Measurements from ENCODE around the gene DUS2.

- TF ChIP-seq ZBTB17 (CRISPR knock-in tag; IDR thresholded peaks at IDR 0.05) (no peak), TRIM28 (IDR thresholded peaks at IDR 0.05) (no peak), TAF1 (IDR thresholded peaks at IDR 0.05; ENCODE audit: control insufficient read depth, extremely low read depth, insufficient read depth, low read length, severe bottlenecking) (no peak), CTCF (IDR thresholded peaks at IDR 0.05 in 2 of 3, conservative IDR thresholded peaks at IDR 0.05 in 1 of 3; ENCODE audit: insufficient read depth in 2 of 3, low read depth in 1 of 3, low read length in 3 of 3) (peak; percentile 52 to 63 (median 62); a peak in 4 of 6 replicates)
Observed at GRCh38 chr16:68116256-68116867, 93.3 kb downstream of the DUS2 start.
